Breast epithelium (tissue), 3 donors: ENCODE results near the gene TWF2.

Experiments
- POLR2A ChIP-seq: fragments of 450-650 bp; IDR thresholded peaks from one replicate; pipeline ENCODE4 v1.6.1; 2016; ENCODE audit warnings: antibody characterized with exemption, mild to moderate bottlenecking, moderate library complexity
- POLR2AphosphoS5 ChIP-seq, 3 donors: sonication (generic); formaldehyde crosslinking; IDR thresholded peaks; one replicate each; pipeline ENCODE4 v1.6.1; 2017; ENCODE audit warnings: antibody characterized with exemption in 3 of 3
- TF ChIP-seq, protein P1 (sequence below), 3 donors: fragments of 450-650 bp; IDR thresholded peaks; one replicate each; pipeline ENCODE4 v1.5.1; 2016 to 2017; ENCODE audit warnings: antibody characterized with exemption in 3 of 3, mild to moderate bottlenecking in 3 of 3, moderate library complexity in 3 of 3

- TF ChIP-seq, protein P1, sequence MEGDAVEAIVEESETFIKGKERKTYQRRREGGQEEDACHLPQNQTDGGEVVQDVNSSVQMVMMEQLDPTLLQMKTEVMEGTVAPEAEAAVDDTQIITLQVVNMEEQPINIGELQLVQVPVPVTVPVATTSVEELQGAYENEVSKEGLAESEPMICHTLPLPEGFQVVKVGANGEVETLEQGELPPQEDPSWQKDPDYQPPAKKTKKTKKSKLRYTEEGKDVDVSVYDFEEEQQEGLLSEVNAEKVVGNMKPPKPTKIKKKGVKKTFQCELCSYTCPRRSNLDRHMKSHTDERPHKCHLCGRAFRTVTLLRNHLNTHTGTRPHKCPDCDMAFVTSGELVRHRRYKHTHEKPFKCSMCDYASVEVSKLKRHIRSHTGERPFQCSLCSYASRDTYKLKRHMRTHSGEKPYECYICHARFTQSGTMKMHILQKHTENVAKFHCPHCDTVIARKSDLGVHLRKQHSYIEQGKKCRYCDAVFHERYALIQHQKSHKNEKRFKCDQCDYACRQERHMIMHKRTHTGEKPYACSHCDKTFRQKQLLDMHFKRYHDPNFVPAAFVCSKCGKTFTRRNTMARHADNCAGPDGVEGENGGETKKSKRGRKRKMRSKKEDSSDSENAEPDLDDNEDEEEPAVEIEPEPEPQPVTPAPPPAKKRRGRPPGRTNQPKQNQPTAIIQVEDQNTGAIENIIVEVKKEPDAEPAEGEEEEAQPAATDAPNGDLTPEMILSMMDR (IDR thresholded peaks at IDR 0.05) = no peak
- no peak for TF ChIP-seq POLR2AphosphoS5 (IDR thresholded peaks at IDR 0.05)
- TF ChIP-seq POLR2A = no peak
These were observed 28.9 kb downstream of the TWF2 start for GRCh38 chr3:52210037-52210436.
